Lung (tissue), 12 donors: ENCODE measurements around the gene ATP2B3. TPM values are rescaled to one million over a fixed set of nuclear protein-coding genes. Genes with fewer than 3 reads are reported as not detected.

Source experiments
- ATAC-seq: fragments of 200-7000 bp; cut with Tn5 transposase; one replicate; pipeline ENCODE4 v1.9.1; 2020; ENCODE audit warnings: moderate number of reproducible peaks; ENCODE audit not compliant: insufficient read depth, low FRiP score
- DNase-seq, 3 donors: peaks; one replicate each; pipeline ENCODE4 v3.0.0-alpha.2; 2013 to 2017
- H3K27ac ChIP-seq, 2 donors: one replicate each; pipeline ENCODE4 v1.5.1; 2013; ENCODE audit warnings: mild to moderate bottlenecking in 2 of 2, moderate library complexity in 2 of 2, control low read depth in 1 of 2, inconsistent platforms in 1 of 2, low read depth in 1 of 2, low read length in 1 of 2
- H3K27me3 ChIP-seq, 3 donors: one replicate each; pipeline ENCODE4 v1.5.1; 2013; ENCODE audit warnings: low read length in 2 of 3; ENCODE audit not compliant: control insufficient read depth in 3 of 3, insufficient read depth in 3 of 3
- H3K36me3 ChIP-seq, 4 donors: one replicate each; pipeline ENCODE4 v1.5.1; 2013; ENCODE audit warnings: low read length in 4 of 4, mild to moderate bottlenecking in 1 of 4, moderate library complexity in 1 of 4; ENCODE audit not compliant: control insufficient read depth in 4 of 4, insufficient read depth in 4 of 4
- H3K4me1 ChIP-seq, 5 donors: one replicate each; pipeline ENCODE4 v1.5.1; 2013; ENCODE audit warnings: low read length in 5 of 5, mild to moderate bottlenecking in 2 of 5, moderate library complexity in 1 of 5; ENCODE audit not compliant: control insufficient read depth in 5 of 5, insufficient read depth in 5 of 5
- H3K4me3 ChIP-seq: one replicate; pipeline ENCODE4 v1.5.1; 2013; ENCODE audit warnings: mild to moderate bottlenecking, control low read depth, moderate library complexity
- H3K9ac ChIP-seq, 2 donors: one replicate each; pipeline ENCODE4 v1.5.1; 2013; ENCODE audit warnings: low read length in 2 of 2, control low read depth in 1 of 2; ENCODE audit not compliant: insufficient read depth in 1 of 2
- H3K9me3 ChIP-seq, 4 donors: one replicate each; pipeline ENCODE4 v1.5.1; 2013; ENCODE audit warnings: low read length in 3 of 4, mild to moderate bottlenecking in 1 of 4, moderate library complexity in 1 of 4; ENCODE audit not compliant: control insufficient read depth in 4 of 4, insufficient read depth in 3 of 4
- CTCF ChIP-seq: IDR thresholded peaks from 2 replicates; pipeline ENCODE4 v1.5.1; 2012; ENCODE audit warnings: mild to moderate bottlenecking; ENCODE audit errors: control extremely low read depth, extremely low read depth
- WGBS, 2 donors: extraction: QIAGEN DNeasy Blood & Tissue Kit; methylation state at CpG; one replicate each; pipeline ENCODE4 v1.1.7; 2013; 5-methylcytosine and 5-hydroxymethylcytosine counted together
- polyA plus RNA-seq, 2 donors: library from polyadenylated mRNA; stranded (reverse); fragments of 200-250 nt; gene quantifications; one replicate each; pipeline ENCODE4 v1.2.1, GENCODE V29; 2013
- total RNA-seq, 2 donors: library from RNA; depleted of rRNA in 1 of 2; stranded (reverse); fragments of >200 nt in 1 of 2; gene quantifications; one replicate each; pipeline ENCODE4 v1.2.1, GENCODE V29; 2014 to 2021
- donor health status: control.
- donor health status: control.
- donor health status: Bipolar disorder and iron deficiency.
- donor health status: healthy.
- donor health status: DM: yes; HTN: yes; CAD: no.

ATP2B3 gene
- total and polyA plus RNA-seq, 4 donors, result 0.21 to 0.54 TPM; not detected in 2

- DNase-seq (no peak), ATAC-seq (no peak)
- no peaks in the 10 kb centered on the region for H3K36me3 ChIP-seq
- H3K9ac ChIP-seq, result no peak overlapping the region
- WGBS, 2 donors, result 69 to 78% methylated on average over 5 to 8 of the region's 8 CpGs
- no peak overlapping the region for H3K4me3 ChIP-seq
- no peak for TF ChIP-seq CTCF
- peaks cover 6 to 31% (median 21%) of the 10 kb centered on the region in 3 donors for H3K27me3 ChIP-seq
- no peaks in the 10 kb centered on the region for H3K4me1 ChIP-seq
- no peak overlapping the region for H3K27ac ChIP-seq
- peaks cover 0 to 2% (median 0%) of the 10 kb centered on the region in 4 donors for H3K9me3 ChIP-seq
Measured at GRCh38 chrX:153515435-153515834, 2.0 kb upstream of the ATP2B3 start.

GRCh38 chrX:153516073-153516472, 1.4 kb upstream of the ATP2B3 start:
- ATAC-seq, result no peak
- Histone ChIP-seq H3K4me1 (no peaks in the 10 kb centered on the region), H3K4me3 (no peak overlapping the region), H3K9ac (no peak overlapping the region), H3K9me3 (peaks cover 0 to 3% (median 0%) of the 10 kb centered on the region in 4 donors), H3K27ac (no peak overlapping the region), H3K36me3 (no peaks in the 10 kb centered on the region), H3K27me3 (peaks cover 6 to 31% (median 21%) of the 10 kb centered on the region in 3 donors)
- no peak for DNase-seq
- 41 to 71% methylated on average over 9 of the region's 9 CpGs for WGBS, 2 donors
- TF ChIP-seq CTCF, result no peak

GRCh38 chrX:153517946-153518834, 748 bp downstream of the ATP2B3 start:
- Histone ChIP-seq H3K36me3 (no peaks in the 10 kb centered on the region), H3K9ac (no peak overlapping the region), H3K9me3 (peaks cover 0 to 5% (median 0%) of the 10 kb centered on the region in 4 donors), H3K27ac (no peak overlapping the region), H3K4me3 (no peak overlapping the region), H3K27me3 (peaks cover 6 to 35% (median 21%) of the 10 kb centered on the region in 3 donors), H3K4me1 (no peaks in the 10 kb centered on the region)
- ATAC-seq (no peak), DNase-seq (no peak)
- 11 to 34% methylated on average over 16 to 70 of the region's 70 CpGs for WGBS, 2 donors
- TF ChIP-seq CTCF, result no peak
